ENCODE data around the gene TXNDC8.

GRCh38 chr9:110259566-110259965 lies 78.1 kb downstream of the TXNDC8 start:
- TF ChIP-seq POLR2A (IDR thresholded peaks at IDR 0.05), result no peak
- TF ChIP-seq, protein P1, sequence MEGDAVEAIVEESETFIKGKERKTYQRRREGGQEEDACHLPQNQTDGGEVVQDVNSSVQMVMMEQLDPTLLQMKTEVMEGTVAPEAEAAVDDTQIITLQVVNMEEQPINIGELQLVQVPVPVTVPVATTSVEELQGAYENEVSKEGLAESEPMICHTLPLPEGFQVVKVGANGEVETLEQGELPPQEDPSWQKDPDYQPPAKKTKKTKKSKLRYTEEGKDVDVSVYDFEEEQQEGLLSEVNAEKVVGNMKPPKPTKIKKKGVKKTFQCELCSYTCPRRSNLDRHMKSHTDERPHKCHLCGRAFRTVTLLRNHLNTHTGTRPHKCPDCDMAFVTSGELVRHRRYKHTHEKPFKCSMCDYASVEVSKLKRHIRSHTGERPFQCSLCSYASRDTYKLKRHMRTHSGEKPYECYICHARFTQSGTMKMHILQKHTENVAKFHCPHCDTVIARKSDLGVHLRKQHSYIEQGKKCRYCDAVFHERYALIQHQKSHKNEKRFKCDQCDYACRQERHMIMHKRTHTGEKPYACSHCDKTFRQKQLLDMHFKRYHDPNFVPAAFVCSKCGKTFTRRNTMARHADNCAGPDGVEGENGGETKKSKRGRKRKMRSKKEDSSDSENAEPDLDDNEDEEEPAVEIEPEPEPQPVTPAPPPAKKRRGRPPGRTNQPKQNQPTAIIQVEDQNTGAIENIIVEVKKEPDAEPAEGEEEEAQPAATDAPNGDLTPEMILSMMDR (IDR thresholded peaks at IDR 0.05), result no peak
